HepG2 (cell line): ENCODE results near the gene NOL4L. TPM values are rescaled to one million over a fixed set of nuclear protein-coding genes. Genes with fewer than 3 reads are reported as not detected.

Source experiments
- HDAC6 ChIP-seq: fragments of 200-600 bp; sonication (generic); IDR thresholded peaks from 2 replicates; pipeline ENCODE4 v1.7.0; 2017; ENCODE audit warnings: mild to moderate bottlenecking, antibody characterized with exemption, low read length, low read depth
- HNRNPK ChIP-seq: fragments of 200-400 bp; formaldehyde crosslinking; IDR thresholded peaks from 2 replicates; pipeline ENCODE4 v1.6.1; 2018; ENCODE audit warnings: low read length, low read depth, moderate library complexity, mild to moderate bottlenecking; ENCODE audit not compliant: poor library complexity, severe bottlenecking
- JARID2 ChIP-seq: sonication (generic); formaldehyde crosslinking; IDR thresholded peaks from 2 replicates; pipeline ENCODE4 v1.8.1; 2023; ENCODE audit warnings: missing genetic modification reagents, inconsistent platforms; ENCODE audit not compliant: insufficient replicate concordance
- KDM5A ChIP-seq: fragments of 200-600 bp; sonication (generic); IDR thresholded peaks from 2 replicates; pipeline ENCODE4 v1.7.0; 2018; ENCODE audit warnings: antibody characterized with exemption, mild to moderate bottlenecking, low read length, borderline replicate concordance
- KLF12 ChIP-seq: sonication (generic); formaldehyde crosslinking; IDR thresholded peaks from 2 replicates; pipeline ENCODE4 v1.4.0; 2020; ENCODE audit warnings: missing genetic modification reagents, borderline replicate concordance
- MZF1 ChIP-seq: sonication (generic); formaldehyde crosslinking; IDR thresholded peaks from 2 replicates; pipeline ENCODE4 v1.8.1; 2023; ENCODE audit warnings: mild to moderate bottlenecking, missing genetic modification reagents, borderline replicate concordance
- NKX3-1 ChIP-seq: sonication (generic); formaldehyde crosslinking; IDR thresholded peaks from 2 replicates; pipeline ENCODE4 v1.5.0; 2020; ENCODE audit warnings: missing genetic modification reagents
- NR2F6 ChIP-seq, 2 experiments: IDR thresholded peaks; 2 replicates each; pipeline ENCODE4 v1.6.1; 2016; ENCODE audit warnings: antibody characterized with exemption in 1 of 2, mild to moderate bottlenecking in 1 of 2
- RARA ChIP-seq: IDR thresholded peaks from 2 replicates; pipeline ENCODE4 v1.6.1; 2016; ENCODE audit warnings: missing genetic modification reagents, missing compliant biosample characterization
- SAFB2 ChIP-seq: sonication (generic); formaldehyde crosslinking; IDR thresholded peaks from 2 replicates; pipeline ENCODE4 v1.5.1; 2020; ENCODE audit warnings: missing genetic modification reagents, low read depth, mild to moderate bottlenecking, borderline replicate concordance
- SOX5 ChIP-seq: IDR thresholded peaks from 2 replicates; pipeline ENCODE4 v1.6.1; 2016; ENCODE audit warnings: borderline replicate concordance
- SOX6 ChIP-seq, 2 experiments: fragments of 450-650 bp in 1 of 2; sonication (generic) in 1 of 2; formaldehyde crosslinking in 1 of 2; IDR thresholded peaks; 2 replicates each; pipeline versions ENCODE4 v1.4.0 to v1.6.1; 2017 to 2020; ENCODE audit warnings: antibody characterized with exemption in 1 of 2, mild to moderate bottlenecking in 1 of 2, missing genetic modification reagents in 1 of 2
- TCF7 ChIP-seq: sonication (generic); IDR thresholded peaks from 2 replicates; pipeline ENCODE4 v1.6.1; 2016; ENCODE audit warnings: antibody characterized with exemption, low read depth
- ZBTB38 ChIP-seq: sonication (generic); formaldehyde crosslinking; IDR thresholded peaks from 2 replicates; pipeline ENCODE4 v1.5.1; 2020; ENCODE audit warnings: mild to moderate bottlenecking, missing genetic modification reagents
- ZBTB4 ChIP-seq: sonication (generic); formaldehyde crosslinking; IDR thresholded peaks from 2 replicates; pipeline ENCODE4 v1.4.0; 2020; ENCODE audit warnings: missing genetic modification reagents, mild to moderate bottlenecking, borderline replicate concordance
- ZBTB7A ChIP-seq: sonication (generic); formaldehyde crosslinking; IDR thresholded peaks from 2 replicates; pipeline ENCODE4 v1.8.0; 2022; ENCODE audit warnings: mild to moderate bottlenecking, missing genetic modification reagents
- ZFP82 ChIP-seq: sonication (generic); formaldehyde crosslinking; IDR thresholded peaks from 2 replicates; pipeline ENCODE4 v1.5.1; 2020; ENCODE audit warnings: mild to moderate bottlenecking, missing genetic modification reagents, borderline replicate concordance
- ZNF205 ChIP-seq: IDR thresholded peaks from 2 replicates; pipeline ENCODE4 v1.6.1; 2018; ENCODE audit warnings: missing biosample characterization, missing genetic modification reagents
- ZNF225 ChIP-seq: sonication (generic); formaldehyde crosslinking; IDR thresholded peaks from 2 replicates; pipeline ENCODE4 v1.4.0; 2020; ENCODE audit warnings: mild to moderate bottlenecking, missing genetic modification reagents
- polyA plus RNA-seq, 8 experiments: library from polyadenylated mRNA; depleted of rRNA in 3 of 8; stranded (reverse) in 7 of 8; unstranded in 1 of 8; fragments of >200 nt; fragmentation: Illumina TruSeq in 4 of 8; extraction: Trizol in 4 of 8; gene quantifications; 2 replicates each; pipeline versions ENCODE4 v1.2.1 to v1.2.3, GENCODE V29; 2011 to 2016; ENCODE audit warnings: low read depth in 4 of 8, missing spikeins in 1 of 8, mixed read lengths in 1 of 8; ENCODE audit not compliant: insufficient read depth in 1 of 8
- total RNA-seq, 5 experiments: library from RNA; depleted of rRNA; stranded (reverse); fragments of >200 nt; fragmentation: Illumina TruSeq; extraction: Trizol; gene quantifications; 2 replicates each; pipeline ENCODE4 v1.2.3, GENCODE V29; 2016; ENCODE audit warnings: low read depth in 1 of 5
- TF ChIP-seq, protein P1 (sequence below): sonication (generic); formaldehyde crosslinking; conservative IDR thresholded peaks from 2 replicates; pipeline ENCODE4 v1.4.0; 2020; ENCODE audit warnings: mild to moderate bottlenecking, missing genetic modification reagents, moderate library complexity
- TF ChIP-seq, protein P2 (sequence below): IDR thresholded peaks from 2 replicates; pipeline ENCODE4 v1.6.1; 2012; ENCODE audit warnings: inconsistent platforms

The NOL4L gene
- total and polyA plus RNA-seq, 2 of the 13 experiments (the other 11 are each of a cell fraction or from before 2014, with no cell fraction given), result 16.6 to 35.4 TPM

DNA sequence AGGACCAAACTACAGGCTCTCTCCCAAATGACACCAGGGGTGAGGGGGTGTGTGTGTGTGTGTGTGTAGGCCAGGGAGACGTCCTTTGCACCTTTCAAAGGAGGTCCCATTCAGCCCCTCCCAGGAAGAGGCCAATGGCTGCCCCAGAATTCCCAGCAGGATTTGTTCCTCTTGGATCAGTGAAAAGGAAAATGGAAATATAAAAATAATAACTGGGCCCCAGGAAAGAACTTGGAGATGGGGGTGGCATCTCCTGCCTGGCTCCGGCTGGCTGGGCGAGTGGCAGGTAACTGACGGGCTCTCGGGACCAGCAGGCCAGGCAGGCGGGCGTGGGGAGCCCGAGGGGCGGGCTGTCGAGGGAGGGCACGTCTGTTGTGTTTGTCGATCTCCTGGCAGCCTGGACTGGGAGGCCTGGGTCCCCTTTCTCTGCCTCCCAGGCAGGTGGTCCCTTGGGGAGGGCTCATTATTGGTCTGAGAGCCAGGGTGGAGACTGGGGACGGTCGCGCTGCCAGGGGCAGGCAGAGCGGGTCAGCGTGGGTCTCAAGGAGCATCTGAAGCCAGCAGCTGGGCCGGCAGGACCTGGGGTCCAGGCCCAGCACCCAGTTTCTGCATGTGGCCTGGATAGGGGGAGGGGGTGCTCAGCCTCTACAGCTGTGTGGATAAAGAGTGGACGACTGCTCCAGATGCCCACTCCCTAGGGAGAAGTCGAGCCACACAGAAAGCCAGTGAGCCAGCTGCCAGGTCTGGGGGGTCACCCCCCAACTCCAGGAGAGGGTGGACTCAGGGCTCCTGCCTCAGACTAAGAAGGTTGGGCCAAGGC is 3.1 kb downstream of the NOL4L start (continued):
- no peak for TF ChIP-seq SAFB2 (CRISPR knock-in tag)
- TF ChIP-seq ZBTB4 (CRISPR knock-in tag), result no peak
- no peak for TF ChIP-seq HNRNPK
- TF ChIP-seq ZNF205, result peak; percentile 39; the same call in 1 of the 2 replicates
- TF ChIP-seq SOX5, result peak; percentile 51; the same call in 1 of the 2 replicates
- TF ChIP-seq HDAC6, result no peak
- TF ChIP-seq KLF12 (CRISPR knock-in tag), result 0 out of 2 replicates have a peak, but pooled peaks have one; percentile 23
- TF ChIP-seq TCF7, result peak; percentile 8; the same call in 1 of the 2 replicates
- no peak for TF ChIP-seq NR2F6 (IDR thresholded peaks at IDR 0.05)
- TF ChIP-seq NR2F6 (CRISPR knock-in tag; IDR thresholded peaks at IDR 0.05), result peak; percentile 8; the same call in 1 of the 2 replicates
- TF ChIP-seq NKX3-1, result no peak
- peak; percentile 58; the same call in 1 of the 2 replicates for TF ChIP-seq ZNF225 (CRISPR knock-in tag)
- TF ChIP-seq MZF1 (CRISPR knock-in tag), result no peak
- TF ChIP-seq, protein P1, sequence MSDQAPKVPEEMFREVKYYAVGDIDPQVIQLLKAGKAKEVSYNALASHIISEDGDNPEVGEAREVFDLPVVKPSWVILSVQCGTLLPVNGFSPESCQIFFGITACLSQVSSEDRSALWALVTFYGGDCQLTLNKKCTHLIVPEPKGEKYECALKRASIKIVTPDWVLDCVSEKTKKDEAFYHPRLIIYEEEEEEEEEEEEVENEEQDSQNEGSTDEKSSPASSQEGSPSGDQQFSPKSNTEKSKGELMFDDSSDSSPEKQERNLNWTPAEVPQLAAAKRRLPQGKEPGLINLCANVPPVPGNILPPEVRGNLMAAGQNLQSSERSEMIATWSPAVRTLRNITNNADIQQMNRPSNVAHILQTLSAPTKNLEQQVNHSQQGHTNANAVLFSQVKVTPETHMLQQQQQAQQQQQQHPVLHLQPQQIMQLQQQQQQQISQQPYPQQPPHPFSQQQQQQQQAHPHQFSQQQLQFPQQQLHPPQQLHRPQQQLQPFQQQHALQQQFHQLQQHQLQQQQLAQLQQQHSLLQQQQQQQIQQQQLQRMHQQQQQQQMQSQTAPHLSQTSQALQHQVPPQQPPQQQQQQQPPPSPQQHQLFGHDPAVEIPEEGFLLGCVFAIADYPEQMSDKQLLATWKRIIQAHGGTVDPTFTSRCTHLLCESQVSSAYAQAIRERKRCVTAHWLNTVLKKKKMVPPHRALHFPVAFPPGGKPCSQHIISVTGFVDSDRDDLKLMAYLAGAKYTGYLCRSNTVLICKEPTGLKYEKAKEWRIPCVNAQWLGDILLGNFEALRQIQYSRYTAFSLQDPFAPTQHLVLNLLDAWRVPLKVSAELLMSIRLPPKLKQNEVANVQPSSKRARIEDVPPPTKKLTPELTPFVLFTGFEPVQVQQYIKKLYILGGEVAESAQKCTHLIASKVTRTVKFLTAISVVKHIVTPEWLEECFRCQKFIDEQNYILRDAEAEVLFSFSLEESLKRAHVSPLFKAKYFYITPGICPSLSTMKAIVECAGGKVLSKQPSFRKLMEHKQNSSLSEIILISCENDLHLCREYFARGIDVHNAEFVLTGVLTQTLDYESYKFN (CRISPR knock-in tag), result peak; percentile 48; the same call in 1 of the 2 replicates
- TF ChIP-seq ZBTB7A, result peak; percentile 61
- peak; percentile 2; the same call in 1 of the 2 replicates for TF ChIP-seq ZFP82
- TF ChIP-seq SOX6 (IDR thresholded peaks at IDR 0.05), result no peak
- peak; percentile 8 for TF ChIP-seq SOX6 (CRISPR knock-in tag; IDR thresholded peaks at IDR 0.05)
- peak; percentile 68 for TF ChIP-seq JARID2
- TF ChIP-seq KDM5A, result no peak
- peak; percentile 69; the same call in 1 of the 2 replicates for TF ChIP-seq ZBTB38 (CRISPR knock-in tag)
- TF ChIP-seq RARA (CRISPR knock-in tag), result peak; percentile 19; the same call in 1 of the 2 replicates
- TF ChIP-seq, protein P2, sequence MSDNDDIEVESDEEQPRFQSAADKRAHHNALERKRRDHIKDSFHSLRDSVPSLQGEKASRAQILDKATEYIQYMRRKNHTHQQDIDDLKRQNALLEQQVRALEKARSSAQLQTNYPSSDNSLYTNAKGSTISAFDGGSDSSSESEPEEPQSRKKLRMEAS, result peak; percentile 76
